Panc1 (cell line): ENCODE data around the gene MFSD12.

ENCODE experiments used
- CTCF ChIP-seq: fragments of 450-650 bp; IDR thresholded peaks from 2 replicates; pipeline ENCODE4 v1.5.1; 2017; ENCODE audit warnings: mild to moderate bottlenecking
- POLR2AphosphoS5 ChIP-seq: IDR thresholded peaks from 2 replicates; pipeline ENCODE4 v1.6.1; 2012; ENCODE audit warnings: mild to moderate bottlenecking, low read depth, low read length, moderate library complexity
- SIN3A ChIP-seq: IDR thresholded peaks from 2 replicates; pipeline ENCODE4 v1.6.1; 2012; ENCODE audit warnings: low read depth, mild to moderate bottlenecking, low read length, moderate library complexity, borderline replicate concordance; ENCODE audit not compliant: insufficient read depth
- TCF7L2 ChIP-seq: IDR thresholded peaks from 2 replicates; pipeline ENCODE4 v1.6.1; 2011; ENCODE audit warnings: mild to moderate bottlenecking, low read depth, low read length, inconsistent platforms

GRCh38 chr19:3522421-3523360 lies 34.7 kb downstream of the MFSD12 start:
- TF ChIP-seq SIN3A (no peak), TCF7L2 (no peak), CTCF (no peak), POLR2AphosphoS5 (no peak)
